NCI-H187 (cell line): ENCODE results near the gene MYO1D.
"Not testable (repeated sequence)": the region's sequence is repeated elsewhere in the genome, so short reads cannot be mapped to it uniquely, and the experiment has no call there.

Experiments
- DNase-seq, 2 experiments: peaks; one replicate each; lab custom pipeline; 2025; lab: John Stamatoyannopoulos, UW

MYO1D gene

GRCh38 chr17:32731556-32732295, 145.2 kb downstream of the MYO1D start:
- DNase-seq: no peak

DNA sequence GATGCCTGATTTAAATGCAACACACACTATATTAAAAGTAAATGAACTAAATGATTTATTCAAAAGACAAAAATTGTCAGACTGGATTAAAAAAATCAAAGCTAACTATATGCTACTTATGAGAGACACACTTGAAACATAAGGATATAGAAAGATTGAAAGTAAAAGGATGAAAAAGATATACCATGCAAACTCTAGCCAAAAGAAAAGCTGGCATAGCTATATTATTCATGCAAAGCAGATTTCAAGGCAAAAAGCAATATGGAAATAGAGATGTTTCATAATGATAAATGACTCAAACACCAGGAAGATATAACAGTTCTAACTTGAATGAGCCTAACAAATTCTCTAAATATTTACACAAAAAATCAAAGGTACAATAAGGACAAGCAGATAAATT, 149.2 kb downstream of the MYO1D start:
- DNase-seq: no peak

- DNase-seq: no peak
Observed at GRCh38 chr17:32725697-32726096, 151.2 kb downstream of the MYO1D start.

DNA sequence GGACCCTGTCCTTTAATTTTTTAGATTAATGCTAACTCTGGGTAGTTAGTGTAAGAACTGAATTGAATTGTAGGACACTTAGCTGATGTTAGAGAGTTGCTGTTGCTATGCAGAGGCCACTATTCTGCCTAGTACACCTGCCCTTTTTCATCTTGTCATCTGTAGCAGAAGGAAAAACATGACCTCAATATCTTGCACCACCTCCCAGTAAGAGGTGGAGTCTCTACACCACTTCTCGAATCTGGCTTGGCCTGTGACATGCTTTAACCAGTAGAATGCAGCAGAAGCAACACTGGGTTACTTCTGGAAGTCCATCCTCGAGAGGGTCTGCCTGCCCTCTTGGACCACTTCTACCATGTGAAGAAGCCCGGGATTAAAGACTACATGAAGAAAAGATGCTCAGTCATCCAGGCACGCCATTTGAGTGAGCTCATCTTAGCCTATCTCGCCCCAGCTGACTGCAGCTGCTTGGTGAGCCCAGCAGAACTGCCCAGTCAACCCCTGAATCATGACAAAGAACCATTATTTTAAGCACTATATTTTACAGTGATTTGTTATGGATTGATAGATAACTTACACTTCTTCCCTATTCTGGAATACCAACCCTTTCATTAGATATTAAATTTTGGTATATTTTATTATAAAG, 153.5 kb downstream of the MYO1D start:
- no peak for DNase-seq

DNA sequence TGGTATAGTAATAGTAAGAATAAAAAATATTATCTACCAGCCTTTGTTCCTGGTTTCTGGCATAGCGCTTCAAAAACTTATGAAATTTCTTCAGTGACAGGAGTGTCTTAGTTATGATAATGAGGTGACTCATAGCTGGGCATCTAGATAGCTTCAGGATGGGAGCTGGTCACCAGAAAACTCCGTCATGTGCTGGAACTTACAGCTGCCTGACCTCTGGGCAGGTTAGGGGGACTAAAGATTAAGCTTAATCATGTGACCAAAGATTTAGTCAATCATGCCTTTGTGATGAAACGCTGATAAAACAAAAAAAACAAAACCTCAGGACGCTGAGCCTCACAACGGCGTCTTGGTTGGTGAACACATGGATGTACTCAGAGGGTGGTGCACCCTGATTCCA, 154.2 kb downstream of the MYO1D start:
- no peak for DNase-seq

GRCh38 chr17:32720671-32721070, 156.3 kb downstream of the MYO1D start:
- DNase-seq: no peak

DNA sequence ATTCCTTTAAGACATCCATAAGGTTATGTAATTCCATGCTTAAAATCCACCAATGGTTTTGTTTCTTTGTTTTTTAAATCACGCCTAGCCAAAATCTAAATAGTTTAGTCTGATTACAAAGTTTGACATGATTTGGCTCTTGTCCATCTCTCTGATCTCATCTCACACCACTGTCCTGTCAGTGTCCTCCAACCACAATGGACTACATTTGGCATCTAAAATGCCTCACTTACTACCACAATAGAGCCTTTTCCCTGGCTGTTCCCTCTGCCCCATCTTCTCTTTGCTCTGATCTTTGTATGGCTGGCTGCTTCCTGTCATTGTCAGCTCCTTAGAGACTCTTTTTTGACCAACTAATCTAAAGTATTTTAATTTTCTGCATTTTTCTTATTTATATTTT, 157.2 kb downstream of the MYO1D start:
- no peak for DNase-seq

DNA sequence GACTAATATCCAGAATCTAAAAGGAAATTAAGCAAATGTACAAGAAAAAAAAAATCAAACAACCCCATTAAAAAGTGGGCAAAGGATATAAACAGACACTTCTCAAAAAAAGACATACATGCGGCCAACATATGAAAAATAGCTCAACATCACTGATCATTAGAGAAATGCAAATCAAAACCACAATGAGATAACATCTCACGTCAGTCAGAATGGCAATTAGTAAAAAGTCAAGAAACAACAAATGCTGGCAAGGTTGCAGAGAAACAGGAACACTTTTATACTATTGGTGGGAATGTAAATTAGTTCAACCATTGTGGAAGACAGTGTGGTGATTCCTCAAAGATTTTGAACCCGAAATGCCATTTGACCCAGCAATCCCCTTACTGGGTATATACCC, 162.0 kb downstream of the MYO1D start:
- DNase-seq: not testable (repeated sequence)

GRCh38 chr17:32714206-32714605, 162.7 kb downstream of the MYO1D start:
- not testable (repeated sequence) for DNase-seq

- no peak for DNase-seq
Observed at GRCh38 chr17:32713081-32713480, 163.8 kb downstream of the MYO1D start.

DNA sequence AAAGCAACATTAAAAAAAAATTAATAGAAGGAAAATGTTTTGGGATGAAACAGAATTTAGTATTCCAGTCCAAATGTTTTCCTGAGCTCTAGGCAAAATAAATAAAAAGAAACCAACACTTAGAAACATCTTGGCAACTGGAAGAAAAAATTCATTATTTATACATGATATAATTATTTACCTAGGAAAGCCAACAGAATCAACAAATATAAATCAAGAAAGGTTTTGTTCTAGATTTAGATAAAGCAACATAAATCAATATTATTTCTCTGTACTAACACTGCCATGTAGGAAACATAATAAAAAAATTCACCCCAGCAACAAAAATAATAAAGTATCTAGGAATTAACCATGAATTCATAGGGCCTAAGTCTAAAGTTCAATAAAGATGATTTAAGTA, 167.4 kb downstream of the MYO1D start:
- no peak for DNase-seq

GRCh38 chr17:32701871-32702270, 175.1 kb downstream of the MYO1D start:
- DNase-seq: no peak

GRCh38 chr17:32699247-32699646, 177.7 kb downstream of the MYO1D start:
- DNase-seq: no peak

GRCh38 chr17:32697728-32698625, 178.9 kb downstream of the MYO1D start:
- no peak for DNase-seq

- no peak for DNase-seq
Observed at GRCh38 chr17:32696426-32696825, 180.5 kb downstream of the MYO1D start.

DNA sequence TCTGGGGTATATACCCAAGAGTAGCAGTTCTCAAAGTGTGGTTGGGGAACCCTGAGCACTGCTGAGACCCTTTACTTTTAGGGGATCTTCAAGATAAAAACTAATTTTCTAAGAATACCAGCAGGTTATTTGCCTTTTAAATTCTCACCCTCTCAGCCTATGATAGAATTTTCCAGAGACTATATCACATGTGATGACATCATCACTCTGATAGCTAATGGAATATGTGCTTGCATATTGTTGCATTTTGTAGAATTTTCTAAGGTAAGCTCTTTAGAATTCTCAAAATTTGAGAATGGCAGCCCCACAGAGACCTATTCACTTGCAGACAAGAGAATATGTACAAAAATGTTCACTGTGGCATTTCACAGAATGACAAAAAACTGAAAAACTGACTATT, 181.1 kb downstream of the MYO1D start:
- no peak for DNase-seq

DNA sequence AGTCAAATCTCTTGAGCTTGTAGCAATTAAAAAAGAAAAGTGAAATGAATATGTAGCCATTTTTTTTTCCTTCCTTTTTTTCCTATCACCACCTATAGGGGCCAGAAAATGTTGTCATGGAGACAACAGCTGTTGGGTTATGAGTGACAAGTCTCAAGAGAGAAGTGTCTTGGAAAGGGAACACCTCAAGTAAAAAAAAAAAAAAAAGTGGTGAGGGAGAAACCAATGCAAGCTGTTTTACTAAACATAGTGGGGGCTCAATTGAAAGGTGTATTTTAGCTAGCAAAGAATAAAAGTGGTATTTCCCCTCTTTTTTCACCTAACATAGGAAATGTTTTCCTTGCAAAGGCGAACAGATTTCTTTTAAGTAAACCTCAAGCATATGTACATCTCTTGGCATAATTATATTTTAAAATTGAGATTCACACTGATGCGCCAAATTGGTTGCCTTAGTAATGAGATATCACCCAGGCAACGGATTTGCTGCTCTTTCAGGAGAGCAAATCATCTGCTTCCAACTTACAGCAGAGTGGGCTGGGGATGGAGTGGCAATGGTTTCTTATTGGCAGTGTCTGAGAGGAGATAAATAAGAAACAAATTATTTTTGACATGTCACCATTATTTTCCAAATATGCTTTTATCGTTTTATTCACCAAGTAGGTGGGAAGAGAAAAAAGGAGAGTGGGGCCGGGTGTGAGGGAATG, 183.6 kb downstream of the MYO1D start:
- no peak for DNase-seq

DNA sequence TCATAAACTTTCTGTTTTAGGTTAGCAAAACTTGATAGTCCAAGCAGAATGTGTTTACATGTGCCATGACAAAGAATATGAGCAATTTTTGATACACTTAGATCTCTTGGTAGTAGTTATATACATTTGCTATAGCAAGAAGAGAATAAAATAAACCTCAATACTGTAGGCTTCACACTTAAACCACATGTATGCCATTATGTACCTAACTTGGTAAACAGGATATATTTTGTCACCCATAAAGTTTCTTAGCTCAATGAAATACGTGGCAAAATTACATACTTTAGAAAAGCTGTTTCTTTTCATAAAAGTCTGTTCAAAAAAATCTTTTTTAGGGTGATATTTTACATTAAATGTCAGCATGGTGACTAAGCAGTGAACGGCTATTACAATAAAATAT, 184.7 kb downstream of the MYO1D start:
- DNase-seq: no peak

- no peak for DNase-seq
Observed at GRCh38 chr17:32689348-32689747, 187.6 kb downstream of the MYO1D start.

DNA sequence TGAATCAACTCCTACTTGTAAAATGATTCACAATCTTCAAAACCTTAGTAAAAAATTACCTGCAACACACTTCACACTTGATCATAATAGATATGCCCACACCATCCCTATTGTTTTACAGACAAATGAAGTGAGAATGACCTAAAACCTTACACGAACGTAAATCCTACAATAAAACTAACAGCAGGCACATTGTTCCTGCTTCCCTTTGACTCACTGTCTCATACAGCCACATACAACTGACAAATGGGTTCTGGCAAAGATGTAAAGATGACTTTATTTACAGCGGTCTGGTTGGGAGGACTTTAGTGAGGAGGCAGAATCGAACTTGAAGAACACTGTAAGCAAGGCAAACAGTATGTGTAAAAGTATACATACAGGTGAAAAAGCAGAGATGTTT, 188.7 kb downstream of the MYO1D start:
- no peak for DNase-seq

DNA sequence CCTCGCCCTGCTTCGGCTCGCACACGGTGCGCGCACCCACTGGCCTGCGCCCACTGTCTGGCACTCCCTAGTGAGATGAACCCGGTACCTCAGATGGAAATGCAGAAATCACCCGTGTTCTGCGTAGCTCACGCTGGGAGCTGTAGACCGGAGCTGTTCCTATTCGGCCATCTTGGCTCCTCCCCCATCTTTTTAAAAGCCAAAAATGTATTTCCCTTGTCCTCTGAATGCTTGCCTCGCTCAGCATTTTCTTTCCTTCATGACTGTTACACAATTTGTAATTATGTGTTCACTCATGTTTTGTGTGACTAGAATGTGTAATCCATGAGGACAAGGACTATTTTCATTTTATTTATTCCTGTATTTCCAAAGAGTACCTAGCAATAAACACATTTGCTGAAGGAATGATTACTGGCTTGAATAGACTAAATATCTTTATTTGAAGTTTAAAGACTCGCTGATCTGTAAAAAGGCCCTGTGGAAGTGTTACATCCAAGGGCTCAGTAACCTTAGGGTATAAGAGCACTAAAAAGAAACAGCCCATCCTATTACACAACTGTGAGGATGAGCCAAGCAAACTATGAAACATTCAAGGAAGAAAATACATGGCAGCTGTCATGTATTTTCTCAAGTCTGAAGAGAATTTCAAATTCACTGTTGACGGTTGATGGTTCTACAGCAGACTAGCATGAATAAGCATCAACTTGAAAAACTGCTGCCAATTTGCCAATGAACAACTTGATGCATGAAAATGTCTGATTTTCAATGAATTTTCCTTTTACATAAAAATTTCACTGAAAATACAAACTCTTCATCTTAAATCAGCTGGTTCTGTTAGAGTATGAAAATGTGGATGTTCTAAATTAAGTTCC, 192.6 kb downstream of the MYO1D start:
- DNase-seq: no peak
